Testis (tissue), 3 donors: ENCODE results near the gene EPHA4. TPM values are rescaled to one million over a fixed set of nuclear protein-coding genes. Genes with fewer than 3 reads are reported as not detected.

Source experiments
- DNase-seq: peaks from one replicate; pipeline ENCODE4 v3.0.0-alpha.2; 2019
- H3K27ac ChIP-seq, 2 donors: fragments of 200-600 bp; sonication (generic); one replicate each; pipeline ENCODE4 v1.5.1; 2019
- H3K27me3 ChIP-seq: fragments of 200-600 bp; sonication (generic); one replicate; pipeline ENCODE4 v1.5.1; 2019
- H3K36me3 ChIP-seq: fragments of 200-600 bp; sonication (generic); one replicate; pipeline ENCODE4 v1.5.1; 2017; ENCODE audit warnings: low read depth; ENCODE audit errors: missing control alignments
- H3K4me1 ChIP-seq: fragments of 200-600 bp; sonication (generic); one replicate; pipeline ENCODE4 v1.5.1; 2019
- H3K4me3 ChIP-seq, 2 donors: fragments of 200-600 bp; sonication (generic); one replicate each; pipeline ENCODE4 v1.5.1; 2017 to 2019
- H3K9me3 ChIP-seq: fragments of 200-600 bp; sonication (generic); one replicate; pipeline ENCODE4 v1.5.1; 2017
- CTCF ChIP-seq, 3 experiments: fragments of 450-650 bp in 2 of 3; fragments of 200-600 bp in 1 of 3; sonication (generic) in 1 of 3; IDR thresholded peaks; one replicate each; pipeline ENCODE4 v1.5.1; 2016 to 2019; ENCODE audit warnings: antibody characterized with exemption in 3 of 3, mild to moderate bottlenecking in 2 of 3, moderate library complexity in 1 of 3
- POLR2A ChIP-seq: fragments of 450-650 bp; IDR thresholded peaks from one replicate; pipeline ENCODE4 v1.6.1; 2017; ENCODE audit warnings: antibody characterized with exemption, mild to moderate bottlenecking, moderate library complexity
- WGBS, 2 donors: methylation state at CpG; one replicate each; pipeline ENCODE4 v1.1.5; 2018; 5-methylcytosine and 5-hydroxymethylcytosine counted together
- intact Hi-C: fragments of 100-400 bp; cut with DNase I; formaldehyde crosslinking; loops from one replicate; pipeline ENCODE4 v1.15.1; 2023; ENCODE audit warnings: low total_unique reads
- polyA plus RNA-seq: library from polyadenylated mRNA; stranded (reverse); fragments of 350-450 nt; fragmentation: Illumina TruSeq; extraction: RNeasy Lipid Tissue Mini Kit (QIAGEN cat#74804); gene quantifications from one replicate; pipeline ENCODE4 v1.2.3, GENCODE V29; 2014; ENCODE audit warnings: low read depth, low replicate concordance; ENCODE audit not compliant: insufficient read depth
- total RNA-seq, 2 donors: library from RNA; depleted of rRNA; stranded (reverse); fragments of >200 nt; gene quantifications; one replicate each; pipeline ENCODE4 v1.2.3, GENCODE V29; 2016

Gene EPHA4
- total and polyA plus RNA-seq, 3 donors from 2014 or later, result 47.4 to 139 (median 134) TPM

- no peaks in the 10 kb centered on the region for H3K9me3 ChIP-seq
- intact Hi-C loops, result no loop called here
- H3K27ac ChIP-seq, result no peak overlapping the region
- TF ChIP-seq POLR2A (no peak), CTCF (IDR thresholded peaks at IDR 0.05) (no peak)
- no peak for DNase-seq
- H3K36me3 ChIP-seq, result no peaks in the 10 kb centered on the region
- no peaks in the 10 kb centered on the region for H3K27me3 ChIP-seq
- no peaks in the 10 kb centered on the region for H3K4me1 ChIP-seq
- 83 to 95% methylated on average over 9 of the region's 9 CpGs for WGBS, 2 donors
- no peak overlapping the region for H3K4me3 ChIP-seq
Observed at GRCh38 chr2:221374234-221374633, 197.9 kb downstream of the EPHA4 start.

GRCh38 chr2:221372907-221373306 lies 199.2 kb downstream of the EPHA4 start:
- TF ChIP-seq CTCF (IDR thresholded peaks at IDR 0.05), result no peak
- no peak for TF ChIP-seq POLR2A
- Histone ChIP-seq H3K9me3 (no peaks in the 10 kb centered on the region), H3K27ac (no peak overlapping the region), H3K36me3 (no peaks in the 10 kb centered on the region), H3K27me3 (no peaks in the 10 kb centered on the region), H3K4me3 (no peak overlapping the region), H3K4me1 (no peaks in the 10 kb centered on the region)
- WGBS, 2 donors, result 82% methylated on average over 7 of the region's 7 CpGs
- DNase-seq, result no peak
- intact Hi-C loops, result no loop called here

GRCh38 chr2:221372159-221372884 lies 199.8 kb downstream of the EPHA4 start:
- no peak overlapping the region for H3K27ac ChIP-seq
- intact Hi-C loops, result no loop called here

GRCh38 chr2:221371347-221371746 lies 200.8 kb downstream of the EPHA4 start:
- Histone ChIP-seq H3K27ac (no peak overlapping the region), H3K27me3 (no peaks in the 10 kb centered on the region), H3K9me3 (no peaks in the 10 kb centered on the region), H3K4me1 (no peaks in the 10 kb centered on the region), H3K4me3 (no peak overlapping the region), H3K36me3 (no peaks in the 10 kb centered on the region)
- TF ChIP-seq CTCF (IDR thresholded peaks at IDR 0.05), result no peak
- no peak for TF ChIP-seq POLR2A
- intact Hi-C loops, result no loop called here
- DNase-seq, result no peak
- WGBS, 2 donors, result 60 to 73% methylated on average over 6 of the region's 6 CpGs

More at GRCh38 chr2:221372159-221372884, 199.8 kb downstream of the EPHA4 start:
- TF ChIP-seq CTCF (IDR thresholded peaks at IDR 0.05), result peak in 2 of 3 experiments; percentile 14 to 22
- TF ChIP-seq POLR2A, result no peak
- Histone ChIP-seq H3K9me3 (no peaks in the 10 kb centered on the region), H3K4me3 (no peak overlapping the region), H3K27me3 (no peaks in the 10 kb centered on the region), H3K36me3 (no peaks in the 10 kb centered on the region), H3K4me1 (no peaks in the 10 kb centered on the region)
- 51 to 62% methylated on average over 9 of the region's 9 CpGs for WGBS, 2 donors
- DNase-seq, result no peak

GRCh38 chr2:221370857-221371211 lies 201.3 kb downstream of the EPHA4 start:
- no peaks in the 10 kb centered on the region for H3K4me1 ChIP-seq
- H3K27ac ChIP-seq, result no peak overlapping the region
- intact Hi-C loops, result no loop called here
- WGBS, 2 donors, result 35 to 43% methylated on average over 6 of the region's 6 CpGs
- TF ChIP-seq POLR2A (no peak), CTCF (IDR thresholded peaks at IDR 0.05) (no peak)
- no peak overlapping the region for H3K4me3 ChIP-seq
- H3K36me3 ChIP-seq, result no peaks in the 10 kb centered on the region
- DNase-seq, result no peak
- H3K9me3 ChIP-seq, result no peaks in the 10 kb centered on the region
- H3K27me3 ChIP-seq, result no peaks in the 10 kb centered on the region
